Ectodermal cell (in vitro differentiated cells): ENCODE measurements around the gene MED22.
"Not testable (repeated sequence)": the region's sequence is repeated elsewhere in the genome, so short reads cannot be mapped to it uniquely, and the experiment has no call there.

ENCODE experiments used
- H3K27ac ChIP-seq: 2 replicates; pipeline ENCODE4 v1.7.0; 2013; ENCODE audit warnings: mild to moderate bottlenecking, low read depth, low read length; ENCODE audit not compliant: insufficient read depth, poor library complexity, severe bottlenecking
- H3K27me3 ChIP-seq: 2 replicates; pipeline ENCODE4 v1.7.0; 2013; ENCODE audit warnings: mild to moderate bottlenecking, low read length; ENCODE audit not compliant: insufficient read depth, control insufficient read depth, poor library complexity, severe bottlenecking
- H3K36me3 ChIP-seq: one replicate; pipeline ENCODE4 v1.7.0; 2013; ENCODE audit warnings: low read length; ENCODE audit not compliant: control insufficient read depth, insufficient read depth
- H3K4me1 ChIP-seq: one replicate; pipeline ENCODE4 v1.7.0; 2013; ENCODE audit warnings: low read length; ENCODE audit not compliant: control insufficient read depth, insufficient read depth
- H3K4me3 ChIP-seq: 2 replicates; pipeline ENCODE4 v1.7.0; 2013; ENCODE audit warnings: low read depth, low read length, control low read depth; ENCODE audit not compliant: insufficient read depth
- H3K9me3 ChIP-seq: 2 replicates; pipeline ENCODE4 v1.7.0; 2013; ENCODE audit warnings: mild to moderate bottlenecking, low read length, moderate library complexity; ENCODE audit not compliant: control insufficient read depth
- WGBS, 2 experiments: methylation state at CpG; one replicate each; pipeline ENCODE4 v1.1.7; 2013; ENCODE audit warnings: missing lambda C conversion rate in 2 of 2; 5-methylcytosine and 5-hydroxymethylcytosine counted together

MED22 gene

GRCh38 chr9:133339641-133340040 is 8.3 kb downstream of the MED22 start:
- Histone ChIP-seq H3K4me3 (no peak overlapping the region), H3K4me1 (peaks cover 10% of the 10 kb centered on the region), H3K27ac (no peak overlapping the region), H3K27me3 (no peaks in the 10 kb centered on the region), H3K36me3 (peaks cover 43% of the 10 kb centered on the region), H3K9me3 (no peaks in the 10 kb centered on the region)
- WGBS, 2 experiments: 94 to 95% methylated on average over 5 of the region's 5 CpGs

- no peaks in the 10 kb centered on the region for H3K9me3 ChIP-seq
- peaks cover 41% of the 10 kb centered on the region for H3K36me3 ChIP-seq
- peak within 1 kb of the TSS; percentile 83 for H3K4me3 ChIP-seq
- H3K27me3 ChIP-seq: no peaks in the 10 kb centered on the region
- H3K27ac ChIP-seq: no peak within 1 kb of the TSS
- WGBS, 2 experiments: 7% methylated on average over 70 of the region's 70 CpGs
- peaks cover 11% of the 10 kb centered on the region for H3K4me1 ChIP-seq
These were observed 11.8 kb downstream of the MED22 start, which contains the start of gene SURF6 for GRCh38 chr9:133335924-133336811. TSS of gene SURF6 (minus strand) at chr9:133336188. CDS start at chr9:133336132, 56 bp downstream.

DNA sequence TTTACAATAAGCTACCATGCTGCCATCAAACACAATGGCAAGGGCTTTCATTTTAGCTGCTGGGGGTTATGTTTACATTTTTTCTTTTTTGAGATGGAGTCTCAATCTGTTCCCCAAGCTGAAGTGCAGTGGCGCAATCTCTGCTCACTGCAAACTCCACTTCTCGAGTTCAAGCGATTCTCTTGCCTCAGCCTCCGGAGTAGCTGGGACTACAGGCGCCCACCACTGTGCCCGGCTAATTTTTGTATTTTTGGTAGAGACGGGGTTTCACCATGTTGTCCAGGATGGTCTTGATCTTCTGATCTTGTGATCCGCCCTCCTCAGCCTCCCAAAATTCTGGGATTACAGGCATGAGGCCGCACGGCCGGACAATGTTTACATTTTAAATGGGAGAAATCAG is 13.0 kb downstream of the MED22 start:
- not testable (repeated sequence) for H3K27ac ChIP-seq, H3K9me3 ChIP-seq, H3K27me3 ChIP-seq
- H3K36me3 ChIP-seq: peaks cover 34% of the 10 kb centered on the region
- H3K4me3 ChIP-seq: peak overlapping the region; percentile 83
- 86 to 89% methylated on average over 11 of the region's 11 CpGs for WGBS, 2 experiments
- H3K4me1 ChIP-seq: peaks cover 11% of the 10 kb centered on the region

DNA sequence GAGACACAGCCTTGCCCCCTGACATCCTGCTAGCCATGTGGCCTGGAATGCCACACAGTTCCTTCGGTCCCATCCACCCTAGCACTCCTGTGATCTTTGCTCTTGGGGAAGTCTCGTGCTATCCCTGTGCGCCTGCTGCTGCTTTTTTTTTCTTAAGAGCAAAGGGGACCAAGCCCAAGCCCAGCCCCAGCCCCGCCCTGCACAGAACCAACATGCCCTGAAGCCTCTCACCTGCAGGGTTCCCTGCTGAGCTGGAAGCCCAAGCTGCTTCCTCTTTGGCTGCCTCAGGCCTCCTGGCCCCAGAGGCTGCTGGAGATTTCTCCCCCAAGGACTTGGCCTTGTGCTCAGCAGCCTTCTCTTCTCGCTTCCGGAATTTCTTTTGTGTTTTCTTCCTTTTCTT is 13.8 kb downstream of the MED22 start:
- 83 to 85% methylated on average over 6 of the region's 6 CpGs for WGBS, 2 experiments
- H3K9me3 ChIP-seq: no peaks in the 10 kb centered on the region
- no peak overlapping the region for H3K27ac ChIP-seq
- H3K4me1 ChIP-seq: peaks cover 11% of the 10 kb centered on the region
- H3K4me3 ChIP-seq: no peak overlapping the region
- no peaks in the 10 kb centered on the region for H3K27me3 ChIP-seq
- peaks cover 33% of the 10 kb centered on the region for H3K36me3 ChIP-seq

GRCh38 chr9:133333566-133333965 is 14.4 kb downstream of the MED22 start:
- 92 to 95% methylated on average over 10 of the region's 10 CpGs for WGBS, 2 experiments
- H3K27ac ChIP-seq: no peak overlapping the region
- H3K9me3 ChIP-seq: no peaks in the 10 kb centered on the region
- peaks cover 11% of the 10 kb centered on the region for H3K4me1 ChIP-seq
- no peak overlapping the region for H3K4me3 ChIP-seq
- H3K27me3 ChIP-seq: no peaks in the 10 kb centered on the region
- H3K36me3 ChIP-seq: peaks cover 33% of the 10 kb centered on the region

DNA sequence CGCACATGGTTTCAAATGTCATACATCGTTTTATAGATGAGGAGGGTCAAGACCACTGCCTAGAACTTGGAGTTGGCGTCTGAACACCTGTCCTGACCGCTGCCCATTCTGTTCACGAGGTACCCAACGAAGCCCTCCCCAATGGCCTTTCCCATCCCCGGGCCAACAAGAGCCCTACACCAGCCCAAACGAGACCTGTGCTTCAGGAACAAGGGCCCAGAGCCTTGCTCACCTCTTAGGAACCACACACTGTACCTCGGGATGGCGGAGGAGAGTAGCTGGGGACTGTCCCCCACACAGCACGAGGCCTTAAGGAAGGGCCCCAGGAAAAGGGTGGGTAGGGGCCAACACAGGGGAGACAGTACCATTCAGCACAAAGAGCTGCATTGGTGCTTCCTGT is 14.9 kb downstream of the MED22 start:
- Histone ChIP-seq H3K4me3 (no peak overlapping the region), H3K36me3 (peaks cover 33% of the 10 kb centered on the region), H3K27ac (no peak overlapping the region), H3K27me3 (no peaks in the 10 kb centered on the region), H3K9me3 (no peaks in the 10 kb centered on the region), H3K4me1 (peaks cover 11% of the 10 kb centered on the region)
- 92 to 94% methylated on average over 11 of the region's 11 CpGs for WGBS, 2 experiments

DNA sequence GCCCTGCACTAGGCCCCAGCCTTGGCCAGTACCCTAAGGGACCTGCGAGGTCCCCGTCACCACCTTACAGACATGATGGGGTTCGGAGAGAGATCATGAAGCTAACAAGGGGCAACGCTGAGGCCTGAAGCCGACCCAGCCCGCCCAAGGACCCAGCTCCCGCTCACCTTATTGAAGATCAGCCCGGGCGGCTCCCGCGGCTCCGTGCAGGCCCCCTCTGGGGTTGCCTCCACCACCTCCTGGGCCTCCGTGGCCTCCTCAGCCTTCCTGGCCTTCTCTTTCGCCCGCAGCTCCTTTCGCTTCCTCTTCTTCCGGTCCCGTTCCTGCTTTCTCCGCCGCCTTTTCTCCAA is 15.6 kb downstream of the MED22 start:
- 88 to 92% methylated on average over 20 of the region's 20 CpGs for WGBS, 2 experiments
- Histone ChIP-seq H3K4me1 (peaks cover 11% of the 10 kb centered on the region), H3K27me3 (no peaks in the 10 kb centered on the region), H3K36me3 (peaks cover 33% of the 10 kb centered on the region), H3K9me3 (no peaks in the 10 kb centered on the region), H3K27ac (no peak overlapping the region), H3K4me3 (no peak overlapping the region)

GRCh38 chr9:133331641-133332380 is 16.1 kb downstream of the MED22 start:
- Histone ChIP-seq H3K4me1 (peaks cover 11% of the 10 kb centered on the region), H3K9me3 (no peaks in the 10 kb centered on the region), H3K4me3 (no peak overlapping the region), H3K36me3 (peaks cover 33% of the 10 kb centered on the region), H3K27me3 (no peaks in the 10 kb centered on the region), H3K27ac (no peak overlapping the region)
- 97% methylated on average over 57 of the region's 57 CpGs for whole genome bisulfite sequencing, 2 experiments

DNA sequence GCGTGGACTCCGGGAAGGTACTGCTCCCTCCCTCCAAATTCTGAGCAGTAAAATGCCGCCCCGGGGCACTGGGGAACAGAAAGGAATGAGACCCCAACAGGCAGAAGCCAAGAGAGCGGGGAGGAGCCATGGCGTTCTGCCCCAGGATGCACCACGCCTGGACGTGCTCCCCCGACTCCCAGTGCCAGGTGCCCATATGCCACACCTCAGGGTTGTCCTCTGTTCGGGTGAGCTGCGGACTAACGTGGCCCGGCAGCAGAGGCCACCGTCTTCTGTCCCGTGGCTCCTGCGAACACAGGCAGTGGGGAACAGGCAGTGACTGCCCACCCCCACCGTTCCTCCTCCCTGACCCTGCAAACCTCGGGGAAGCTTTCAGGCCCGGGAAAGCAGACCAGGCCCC is 16.7 kb downstream of the MED22 start:
- H3K9me3 ChIP-seq: no peaks in the 10 kb centered on the region
- peaks cover 33% of the 10 kb centered on the region for H3K36me3 ChIP-seq
- H3K4me1 ChIP-seq: peaks cover 8% of the 10 kb centered on the region
- no peaks in the 10 kb centered on the region for H3K27me3 ChIP-seq
- no peak overlapping the region for H3K4me3 ChIP-seq
- WGBS, 2 experiments: 93% methylated on average over 19 of the region's 19 CpGs
- H3K27ac ChIP-seq: no peak overlapping the region
